GM03348 (cell line): ENCODE results near the gene CAPN3.

Source experiments
- DNase-seq: peaks from one replicate; pipeline ENCODE4 v3.0.0; 2012; ENCODE audit warnings: low spot score

The CAPN3 gene

DNA sequence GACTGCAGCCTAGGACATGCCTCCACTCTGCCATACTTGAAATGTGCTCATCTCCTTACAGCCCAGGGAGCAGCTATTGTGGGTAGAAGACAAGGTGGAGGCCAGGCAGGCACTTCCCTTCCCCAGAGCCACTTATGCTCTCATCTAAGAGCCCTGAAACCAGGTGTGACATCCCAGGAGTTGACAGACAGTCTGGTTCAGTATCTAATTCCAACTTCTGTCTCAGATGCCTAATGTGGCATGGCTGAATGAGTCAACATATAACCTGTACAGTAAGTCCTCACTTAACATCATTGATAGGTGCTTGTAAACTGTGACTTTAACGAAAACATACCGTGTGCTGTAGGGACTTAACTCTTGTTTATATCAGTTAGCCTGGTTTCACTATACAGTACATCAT is 1.2 kb upstream of the CAPN3 start:
- no peak for DNase-seq

GRCh38 chr15:42359985-42360384 is 684 bp downstream of the CAPN3 start:
- no peak for DNase-seq

GRCh38 chr15:42360535-42361112 is 1.3 kb downstream of the CAPN3 start:
- DNase-seq, result no peak

DNA sequence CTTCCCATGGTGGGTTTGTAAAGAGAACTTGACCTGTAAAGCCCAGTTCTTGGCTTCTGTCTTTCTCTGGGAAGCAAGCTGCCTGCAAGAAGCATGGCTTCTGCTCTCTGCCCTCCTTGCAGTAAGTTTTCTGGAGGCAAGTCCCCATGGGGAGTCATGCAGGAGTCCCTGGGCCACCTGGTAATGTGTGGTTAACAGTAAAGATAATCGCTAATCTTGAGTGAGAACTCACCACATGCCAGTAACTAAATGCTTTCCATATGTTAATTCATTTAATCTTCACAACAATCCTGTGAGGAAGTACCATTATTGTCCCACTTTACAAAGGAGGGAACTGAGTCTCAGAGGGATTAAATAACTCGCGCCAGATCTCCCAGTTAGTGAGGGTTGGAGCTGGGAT is 4.2 kb downstream of the CAPN3 start:
- no peak for DNase-seq

- no peak for DNase-seq
These were observed 4.6 kb downstream of the CAPN3 start for GRCh38 chr15:42363942-42364341.

GRCh38 chr15:42364529-42364928 is 5.2 kb downstream of the CAPN3 start:
- no peak for DNase-seq

GRCh38 chr15:42365921-42366550 is 6.7 kb downstream of the CAPN3 start:
- DNase-seq, result no peak

DNA sequence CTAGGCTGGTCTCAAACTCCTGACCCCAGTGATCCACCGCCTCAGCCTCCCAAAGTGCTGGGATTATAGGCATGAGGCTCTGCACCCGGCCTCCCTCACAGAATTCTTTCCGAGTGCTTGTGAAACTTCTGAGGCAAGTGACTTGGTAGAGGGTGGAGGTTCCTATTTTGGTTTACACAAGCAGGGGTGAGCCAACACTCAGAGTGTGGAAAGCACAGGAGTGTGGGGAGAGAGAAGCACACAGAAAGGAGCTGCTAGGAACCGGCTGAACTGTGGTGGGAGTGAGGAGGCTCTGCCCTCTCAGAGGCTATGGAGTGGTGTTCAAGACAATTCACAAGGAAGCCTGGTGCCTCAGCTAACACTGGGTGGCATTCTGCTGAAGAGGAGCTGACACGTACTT is 7.7 kb downstream of the CAPN3 start:
- DNase-seq, result no peak

DNA sequence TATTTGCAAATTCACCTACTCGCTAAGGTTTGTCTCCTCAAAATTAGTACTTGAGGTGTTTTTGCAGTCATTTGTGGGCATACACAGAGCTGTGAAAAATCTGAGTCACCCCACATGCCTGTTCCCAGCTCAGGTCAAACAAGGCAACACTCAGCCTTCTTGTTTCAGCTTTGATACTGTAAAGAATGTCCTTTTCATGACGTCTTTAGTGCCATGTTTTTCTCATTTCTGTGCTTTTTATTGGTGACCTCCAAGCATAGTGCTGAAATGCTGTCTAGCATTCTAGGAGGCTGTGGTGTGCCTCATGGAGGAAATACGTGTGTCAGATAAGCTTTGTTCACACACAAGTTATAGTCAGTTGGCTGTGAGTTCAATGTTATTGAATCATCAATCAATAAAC is 8.8 kb downstream of the CAPN3 start:
- no peak for DNase-seq

- no peak for DNase-seq
These were observed 11.8 kb downstream of the CAPN3 start for GRCh38 chr15:42371096-42371495.

DNA sequence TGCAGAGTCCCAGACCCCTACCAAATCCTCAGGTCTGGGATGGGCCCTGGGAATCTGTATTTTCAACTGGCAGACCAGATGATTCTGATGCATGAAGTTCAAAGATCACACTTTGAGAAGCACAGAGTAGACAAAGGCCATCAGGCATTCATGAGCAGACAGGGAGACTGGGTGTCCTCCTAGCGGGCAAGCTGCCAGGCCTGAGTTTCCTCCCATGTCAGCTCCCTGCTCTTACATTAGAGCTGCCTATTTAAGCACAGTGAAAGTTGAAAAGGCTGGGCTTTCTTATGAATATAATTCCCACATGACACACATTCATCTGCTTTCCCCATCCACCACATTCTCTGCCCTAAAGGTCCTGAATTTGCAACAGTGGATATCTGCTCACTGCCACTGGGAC is 14.0 kb downstream of the CAPN3 start:
- DNase-seq, result no peak

DNA sequence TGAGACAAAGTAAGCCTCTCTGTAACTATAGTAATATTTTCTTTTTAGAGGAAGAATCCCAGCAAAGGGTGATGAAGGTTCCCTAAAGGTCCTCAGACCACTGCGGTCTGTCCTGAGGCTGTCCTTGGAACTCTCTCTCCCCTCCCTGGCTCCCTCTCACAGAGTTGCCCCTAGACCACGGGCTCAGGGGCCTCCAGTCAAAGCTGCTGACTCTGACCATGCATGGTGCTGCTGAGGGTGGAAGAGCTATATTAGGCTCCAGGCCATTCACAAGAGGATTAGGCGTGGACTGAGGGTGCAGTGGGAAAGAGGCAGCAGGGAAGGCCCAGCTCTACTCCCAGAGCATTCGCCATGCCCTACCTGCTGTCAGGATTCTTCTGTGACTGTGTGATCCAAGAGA is 14.6 kb downstream of the CAPN3 start:
- DNase-seq, result no peak

GRCh38 chr15:42374810-42375209 is 15.5 kb downstream of the CAPN3 start:
- DNase-seq, result no peak

DNA sequence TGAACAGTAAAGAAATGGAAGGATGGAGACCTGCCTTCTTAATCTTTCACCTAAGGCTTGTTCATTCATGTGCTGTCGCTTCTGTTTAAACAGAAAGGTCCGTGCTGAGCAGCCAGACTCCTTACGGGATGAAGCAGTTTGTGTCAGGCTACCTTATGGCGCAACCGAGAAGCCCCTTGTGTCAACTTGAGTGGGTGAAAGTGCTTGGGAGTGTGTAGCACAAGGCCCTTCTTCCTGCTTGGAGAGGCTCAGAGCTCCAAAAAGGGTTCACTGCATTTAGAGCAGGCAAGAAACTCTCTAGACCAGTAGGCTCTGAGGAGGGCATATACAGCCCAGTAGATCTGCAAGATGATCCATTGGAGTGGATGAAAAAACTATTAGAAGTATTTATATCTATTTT is 16.0 kb downstream of the CAPN3 start:
- DNase-seq, result no peak

GRCh38 chr15:42375941-42376340 is 16.6 kb downstream of the CAPN3 start:
- no peak for DNase-seq

DNA sequence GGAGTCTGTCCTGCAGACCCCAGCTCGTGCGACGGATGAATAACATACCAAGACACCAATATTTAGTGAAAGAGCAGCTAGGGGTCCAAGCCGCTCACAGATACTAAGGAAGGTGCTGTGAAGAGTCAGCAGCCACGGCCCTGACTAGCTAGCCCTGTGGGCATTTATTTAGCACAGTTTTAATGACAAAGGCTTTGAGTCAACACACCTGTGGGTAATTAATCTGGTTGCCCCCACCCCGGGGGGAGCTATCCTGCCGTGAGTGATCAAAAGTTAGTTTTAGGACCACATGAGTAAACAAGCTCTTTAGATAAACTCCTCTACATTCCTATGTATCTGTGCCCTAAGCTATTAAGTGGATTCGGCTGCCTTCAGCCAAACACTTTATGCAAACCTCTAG is 18.7 kb downstream of the CAPN3 start:
- DNase-seq, result no peak

GRCh38 chr15:42384597-42384996 is 25.3 kb downstream of the CAPN3 start:
- DNase-seq, result no peak

DNA sequence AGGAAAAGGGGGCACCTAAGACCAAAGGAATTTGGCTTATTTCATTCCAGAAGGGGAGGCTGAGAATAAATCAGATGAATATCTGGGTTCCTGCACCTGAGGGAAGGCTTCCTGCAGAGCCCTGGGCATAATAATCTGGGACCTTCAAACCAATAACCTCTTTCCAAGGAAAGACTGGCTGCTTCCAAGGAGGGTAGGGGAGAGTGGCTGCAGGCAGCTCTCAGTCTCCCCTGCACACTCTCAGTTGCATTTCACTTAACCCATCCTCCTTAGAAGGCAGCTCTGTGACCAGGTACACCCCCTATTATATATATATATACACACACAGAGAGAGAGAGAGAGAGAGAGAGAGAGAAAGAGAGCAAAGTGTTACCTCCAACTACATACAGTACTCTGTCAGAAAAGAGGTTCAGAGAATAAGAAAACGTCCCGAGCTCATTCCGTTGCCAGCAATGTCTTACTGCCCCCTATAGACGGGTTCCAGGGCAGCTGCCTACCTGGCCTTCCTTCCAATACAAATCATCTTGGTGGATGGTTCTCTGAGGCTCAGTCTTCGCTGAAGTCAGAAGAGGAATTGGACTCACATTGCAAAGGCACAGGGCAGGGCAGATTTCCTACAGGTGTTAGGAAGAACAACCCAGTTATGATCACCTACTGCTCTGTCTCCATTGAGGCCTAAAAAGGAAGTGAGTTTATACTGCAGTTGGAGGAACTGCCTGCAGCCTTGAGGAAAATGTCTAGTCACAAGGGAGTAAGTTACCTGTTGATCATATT is 26.1 kb downstream of the CAPN3 start:
- DNase-seq, result peak; percentile 38

DNA sequence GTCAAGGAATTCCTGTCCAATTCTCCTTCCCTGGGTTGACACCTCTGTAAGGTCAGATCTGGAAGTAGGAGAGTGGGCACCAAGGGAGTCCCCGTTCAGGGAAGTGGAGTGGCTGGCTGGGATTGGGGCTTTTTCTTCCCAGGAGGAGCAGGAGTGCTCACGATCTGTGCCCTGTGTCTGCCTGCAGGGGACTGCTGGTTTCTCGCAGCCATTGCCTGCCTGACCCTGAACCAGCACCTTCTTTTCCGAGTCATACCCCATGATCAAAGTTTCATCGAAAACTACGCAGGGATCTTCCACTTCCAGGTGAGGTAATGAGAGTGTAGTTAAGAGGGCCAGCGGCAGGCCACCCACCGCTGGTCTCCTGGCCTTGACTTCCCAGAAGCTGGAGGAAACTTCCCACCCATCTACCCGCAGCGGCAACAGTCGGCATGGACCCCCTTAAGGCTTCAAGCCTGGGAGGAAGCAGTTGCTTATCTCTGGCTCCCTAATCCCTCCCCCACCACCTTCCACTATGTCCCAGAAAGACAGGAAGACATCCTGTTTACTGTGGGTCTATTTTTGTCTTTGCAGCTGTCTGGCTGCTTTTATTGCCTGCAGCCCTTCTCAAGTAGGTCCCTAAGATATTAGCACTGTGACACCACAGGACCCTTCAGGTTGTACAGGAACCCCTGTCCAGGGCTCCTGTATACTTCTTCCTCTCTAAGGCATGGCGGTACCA is 26.8 kb downstream of the CAPN3 start:
- no peak for DNase-seq

GRCh38 chr15:42387603-42388002 is 28.3 kb downstream of the CAPN3 start:
- DNase-seq, result no peak

DNA sequence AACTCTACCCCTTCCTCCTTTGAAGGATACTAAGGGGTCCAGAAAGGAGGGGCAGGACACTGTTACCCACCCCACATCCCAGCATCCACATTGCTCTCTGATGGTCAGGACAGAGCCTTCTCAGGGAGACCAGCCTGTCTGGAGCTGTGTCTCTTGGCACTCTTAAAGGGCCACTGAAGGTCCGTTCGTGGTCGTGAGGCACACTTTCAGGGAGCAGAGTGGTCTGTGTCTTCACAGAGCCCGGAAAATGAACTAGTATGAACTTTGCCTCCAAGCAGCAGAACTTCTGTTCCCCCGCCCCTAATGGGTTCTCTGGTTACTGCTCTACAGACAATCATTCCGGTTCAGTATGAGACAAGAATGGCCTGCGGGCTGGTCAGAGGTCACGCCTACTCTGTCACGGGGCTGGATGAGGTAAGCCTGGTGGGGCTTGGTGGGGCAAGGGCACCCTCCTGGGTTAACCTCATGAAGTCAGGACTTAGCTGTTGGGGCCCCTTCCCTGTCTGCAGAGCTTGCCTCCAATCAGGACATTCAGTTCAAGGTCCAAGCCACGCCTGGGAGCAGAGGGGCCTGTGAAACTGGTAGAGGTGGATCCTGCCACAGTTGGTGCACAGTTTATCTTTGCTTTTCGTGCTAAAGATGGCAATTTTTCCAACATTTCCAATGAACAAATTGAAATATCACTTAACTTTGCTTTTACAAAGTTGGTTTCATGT is 33.2 kb downstream of the CAPN3 start:
- DNase-seq, result no peak

DNA sequence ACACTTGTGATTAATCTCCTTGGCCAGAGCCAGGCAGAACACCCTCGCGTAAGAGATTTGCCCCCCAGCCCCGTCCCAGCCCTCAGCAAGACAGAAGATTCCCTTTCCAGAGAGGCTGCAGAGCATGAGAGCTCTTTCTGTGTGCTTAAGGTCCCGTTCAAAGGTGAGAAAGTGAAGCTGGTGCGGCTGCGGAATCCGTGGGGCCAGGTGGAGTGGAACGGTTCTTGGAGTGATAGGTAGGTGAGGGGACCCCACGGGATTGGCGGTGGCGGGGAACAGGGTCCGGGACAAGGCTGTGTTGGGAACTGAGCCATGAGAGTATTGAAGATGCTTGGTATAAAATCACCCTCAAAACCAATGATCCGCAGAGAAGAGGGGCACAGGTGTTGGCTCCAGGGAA is 34.8 kb downstream of the CAPN3 start:
- DNase-seq, result no peak
